ENCODE results near the gene AQP1.

Gene AQP1

GRCh38 chr7:30907527-30908267 is 4.0 kb upstream of the AQP1 start:
- DNase-seq, result no peak

- DNase-seq, result no peak
Observed at GRCh38 chr7:30908681-30909080, 3.0 kb upstream of the AQP1 start.

- DNase-seq, result no peak
Observed at GRCh38 chr7:30909431-30909830, 2.2 kb upstream of the AQP1 start.

- no peak for DNase-seq
Observed at GRCh38 chr7:30910411-30911073, 1.1 kb upstream of the AQP1 start.

- DNase-seq, result no peak
Observed at GRCh38 chr7:30911133-30911532, 520 bp upstream of the AQP1 start.

- DNase-seq, result no peak
Observed at GRCh38 chr7:30912021-30912730, 523 bp downstream of the AQP1 start.

- DNase-seq, result no peak
Observed at GRCh38 chr7:30912731-30912985, 1.0 kb downstream of the AQP1 start.

- DNase-seq, result no peak
Observed at GRCh38 chr7:30912986-30913811, 1.5 kb downstream of the AQP1 start.

- no peak for DNase-seq
Observed at GRCh38 chr7:30913821-30914515, 2.3 kb downstream of the AQP1 start.

- DNase-seq, result no peak
Observed at GRCh38 chr7:30914596-30914995, 2.9 kb downstream of the AQP1 start.

GRCh38 chr7:30915005-30915601 is 3.5 kb downstream of the AQP1 start:
- DNase-seq, result no peak

GRCh38 chr7:30915751-30916150 is 4.1 kb downstream of the AQP1 start:
- no peak for DNase-seq

GRCh38 chr7:30916255-30916654 is 4.6 kb downstream of the AQP1 start:
- no peak for DNase-seq

- DNase-seq, result no peak
Observed at GRCh38 chr7:30916767-30917166, 5.1 kb downstream of the AQP1 start.

- DNase-seq, result no peak
Observed at GRCh38 chr7:30917216-30917893, 5.7 kb downstream of the AQP1 start.

GRCh38 chr7:30918676-30919075 is 7.0 kb downstream of the AQP1 start:
- no peak for DNase-seq

- no peak for DNase-seq
Observed at GRCh38 chr7:30920021-30920583, 8.4 kb downstream of the AQP1 start.

GRCh38 chr7:30920584-30921539 is 9.2 kb downstream of the AQP1 start:
- DNase-seq, result peak; percentile 50

- no peak for DNase-seq
Observed at GRCh38 chr7:30921540-30922401, 10.1 kb downstream of the AQP1 start.

Data from NCI-H510A treated with DMSO at 0.1 percent for 48 hours (cell line).